Measurements from ENCODE around the gene MAGI2.

Gene MAGI2

DNA sequence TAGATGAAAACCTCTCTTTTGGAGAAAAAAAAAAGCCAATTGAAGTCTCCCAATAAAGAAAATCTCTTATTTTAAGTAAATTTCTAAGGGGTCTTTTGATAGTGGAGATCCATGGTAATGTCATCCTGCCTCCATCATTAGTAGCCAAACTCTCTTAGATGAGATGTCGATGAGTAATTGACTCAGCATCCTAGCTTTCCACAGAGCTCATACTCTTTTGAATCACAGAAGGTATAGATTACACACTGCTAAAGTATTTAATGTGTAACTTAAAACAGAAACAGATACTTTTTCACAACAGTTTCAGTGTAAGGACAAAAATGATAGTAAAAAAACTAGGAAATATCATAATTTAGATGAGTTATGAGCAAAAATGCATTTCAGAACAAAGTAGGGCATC lies 19.4 kb downstream of the MAGI2 start:
- TF ChIP-seq, protein P1, sequence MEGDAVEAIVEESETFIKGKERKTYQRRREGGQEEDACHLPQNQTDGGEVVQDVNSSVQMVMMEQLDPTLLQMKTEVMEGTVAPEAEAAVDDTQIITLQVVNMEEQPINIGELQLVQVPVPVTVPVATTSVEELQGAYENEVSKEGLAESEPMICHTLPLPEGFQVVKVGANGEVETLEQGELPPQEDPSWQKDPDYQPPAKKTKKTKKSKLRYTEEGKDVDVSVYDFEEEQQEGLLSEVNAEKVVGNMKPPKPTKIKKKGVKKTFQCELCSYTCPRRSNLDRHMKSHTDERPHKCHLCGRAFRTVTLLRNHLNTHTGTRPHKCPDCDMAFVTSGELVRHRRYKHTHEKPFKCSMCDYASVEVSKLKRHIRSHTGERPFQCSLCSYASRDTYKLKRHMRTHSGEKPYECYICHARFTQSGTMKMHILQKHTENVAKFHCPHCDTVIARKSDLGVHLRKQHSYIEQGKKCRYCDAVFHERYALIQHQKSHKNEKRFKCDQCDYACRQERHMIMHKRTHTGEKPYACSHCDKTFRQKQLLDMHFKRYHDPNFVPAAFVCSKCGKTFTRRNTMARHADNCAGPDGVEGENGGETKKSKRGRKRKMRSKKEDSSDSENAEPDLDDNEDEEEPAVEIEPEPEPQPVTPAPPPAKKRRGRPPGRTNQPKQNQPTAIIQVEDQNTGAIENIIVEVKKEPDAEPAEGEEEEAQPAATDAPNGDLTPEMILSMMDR (IDR thresholded peaks at IDR 0.05; ENCODE audit: control extremely low read depth, extremely low read depth, low read depth, missing control alignments): no peak
- CTCF ChIA-PET: no interaction called here
- POLR2A ChIA-PET: no interaction called here
- DNase-seq (ENCODE audit: extremely low spot score): no peak

DNA sequence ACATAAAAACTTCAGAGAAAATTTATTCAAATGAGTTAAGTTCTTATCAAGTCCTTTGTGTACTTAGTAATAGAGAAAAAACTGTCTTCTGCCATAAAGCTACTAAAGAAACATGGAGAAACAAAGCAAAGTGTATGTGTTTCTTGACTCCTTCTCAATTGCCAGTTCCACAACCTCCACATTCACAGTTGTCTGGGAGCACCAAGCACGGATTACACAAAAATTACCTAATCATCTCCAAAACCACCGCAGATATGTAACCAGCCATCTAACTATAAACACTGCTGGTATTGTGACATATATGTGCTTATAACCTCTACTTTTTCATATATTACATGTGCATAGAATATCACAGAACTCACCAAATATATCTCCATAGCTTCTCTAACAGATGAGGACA lies 23.1 kb downstream of the MAGI2 start:
- no peak for DNase-seq (ENCODE audit: extremely low spot score)
- TF ChIP-seq, protein P1 (IDR thresholded peaks at IDR 0.05; ENCODE audit: control extremely low read depth, extremely low read depth, low read depth, missing control alignments): no peak
- ChIA-PET CTCF (interaction anchor here (1.5 to 1.9 kb wide), 3 partner anchors 9 to 19 kb away, joined by 3 to 5 read pairs (median 4); no protein-coding TSS in a partner anchor), POLR2A (no interaction called here)

DNA sequence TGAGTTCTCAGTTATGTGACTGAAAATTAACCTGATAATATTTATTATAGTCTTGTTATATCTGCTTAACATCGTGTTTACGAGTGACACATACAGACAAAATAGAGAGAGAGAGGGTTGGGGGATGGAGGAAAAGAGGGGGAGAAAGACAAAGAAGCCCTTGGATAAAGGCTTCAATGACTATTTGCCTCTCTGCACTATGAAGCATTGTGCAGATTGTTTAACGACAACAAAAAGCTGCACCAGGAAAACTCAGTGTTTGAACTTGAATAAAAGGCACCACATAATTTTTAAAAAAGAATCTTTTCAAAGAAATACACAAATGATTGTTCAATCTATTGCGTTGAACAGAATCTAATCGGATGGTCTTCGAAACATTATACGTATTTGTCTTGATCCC lies 27.8 kb downstream of the MAGI2 start:
- POLR2A ChIA-PET: no interaction called here
- no peak for DNase-seq (ENCODE audit: extremely low spot score)
- TF ChIP-seq, protein P1 (IDR thresholded peaks at IDR 0.05; ENCODE audit: control extremely low read depth, extremely low read depth, low read depth, missing control alignments): no peak
- CTCF ChIA-PET: interaction anchor here (1.2 kb wide), 1 partner anchor 37 kb away, joined by 3 read pairs; no protein-coding TSS in a partner anchor

DNA sequence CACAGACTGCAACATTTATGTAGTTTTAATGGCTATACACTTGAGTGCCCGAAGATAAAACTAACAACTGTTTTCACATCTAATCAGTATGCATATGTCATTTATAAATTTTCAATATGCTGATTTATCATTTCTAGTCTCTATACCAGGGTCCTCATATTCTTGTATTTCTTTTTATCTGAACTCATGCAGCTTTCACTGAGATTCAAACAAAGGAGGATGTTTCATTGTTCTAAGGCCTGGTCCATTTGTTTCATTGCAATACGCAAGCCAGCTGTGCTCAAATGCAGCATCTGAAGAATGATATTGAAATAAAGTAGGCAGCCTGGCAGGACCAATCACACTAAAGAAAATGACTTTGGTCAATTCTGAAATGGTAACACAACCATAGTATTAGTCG lies 31.7 kb downstream of the MAGI2 start:
- CTCF ChIA-PET: interaction anchor here (1.0 to 2.1 kb wide), 3 partner anchors 9 to 11 kb away, joined by 3 to 4 read pairs (median 3); no protein-coding TSS in a partner anchor
- DNase-seq (ENCODE audit: extremely low spot score): no peak
- TF ChIP-seq, protein P1 (IDR thresholded peaks at IDR 0.05; ENCODE audit: control extremely low read depth, extremely low read depth, low read depth, missing control alignments): no peak
- POLR2A ChIA-PET: no interaction called here

- POLR2A ChIA-PET: no interaction called here
- TF ChIP-seq, protein P1 (IDR thresholded peaks at IDR 0.05; ENCODE audit: control extremely low read depth, extremely low read depth, low read depth, missing control alignments): no peak
- CTCF ChIA-PET: interaction anchor here (1.1 to 2.1 kb wide), 2 partner anchors 8 to 9 kb away, joined by 3 to 4 read pairs; no protein-coding TSS in a partner anchor
- no peak for DNase-seq (ENCODE audit: extremely low spot score)
These were observed 33.0 kb downstream of the MAGI2 start for GRCh38 chr7:79420464-79420863.

DNA sequence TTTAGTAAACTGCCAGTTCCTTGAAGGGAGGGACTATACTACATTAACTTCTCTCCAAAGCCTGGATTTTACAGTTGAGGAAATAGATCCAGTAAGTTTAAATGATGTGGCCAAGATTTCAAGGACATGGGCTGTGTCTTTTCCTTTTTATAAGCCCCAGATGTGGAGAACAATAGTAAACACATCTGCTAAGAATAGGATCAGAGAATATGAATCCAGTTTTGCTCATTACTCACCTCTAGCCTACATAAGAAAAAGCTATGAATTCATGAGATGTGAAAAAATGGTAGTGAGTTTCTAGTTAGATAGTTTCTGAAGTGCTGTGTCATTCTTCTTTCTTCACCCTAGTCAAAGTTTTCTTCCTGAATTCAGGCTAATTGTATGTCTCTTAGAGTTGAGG lies 38.6 kb downstream of the MAGI2 start:
- DNase-seq (ENCODE audit: extremely low spot score): no peak
- ChIA-PET CTCF (no interaction called here), POLR2A (no interaction called here)
- TF ChIP-seq, protein P1 (IDR thresholded peaks at IDR 0.05; ENCODE audit: control extremely low read depth, extremely low read depth, low read depth, missing control alignments): no peak

DNA sequence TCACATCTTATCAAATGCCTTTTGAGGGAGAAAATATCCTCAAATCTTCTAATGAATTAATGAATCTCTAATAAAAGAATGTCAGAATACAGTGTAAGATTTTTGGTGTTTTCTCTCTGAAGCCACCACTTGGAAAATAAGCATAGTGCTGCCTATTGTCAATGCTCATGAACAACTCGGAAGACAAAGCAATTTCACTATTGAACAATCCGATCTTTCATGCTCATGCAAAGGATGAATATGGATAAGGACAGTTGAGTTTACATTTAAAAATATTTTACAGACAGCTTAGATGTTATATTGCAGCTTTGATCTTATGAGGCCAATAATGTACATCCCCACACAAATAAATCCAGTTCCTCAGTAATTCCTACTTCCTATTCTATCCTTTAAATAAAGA lies 40.6 kb downstream of the MAGI2 start:
- DNase-seq (ENCODE audit: extremely low spot score): no peak
- CTCF ChIA-PET: no interaction called here
- POLR2A ChIA-PET: no interaction called here
- TF ChIP-seq, protein P1 (IDR thresholded peaks at IDR 0.05; ENCODE audit: control extremely low read depth, extremely low read depth, low read depth, missing control alignments): no peak
